Adrenal gland (tissue), 12 donors: ENCODE data around the gene PCDHB5. TPM values are rescaled to one million over a fixed set of nuclear protein-coding genes. Genes with fewer than 3 reads are reported as not detected.
"Not testable (repeated sequence)": the region's sequence is repeated elsewhere in the genome, so short reads cannot be mapped to it uniquely, and the experiment has no call there.

Experiments used
- DNase-seq, 7 donors: peaks; one replicate each; pipeline ENCODE4 v3.0.0-alpha.2; 2019 to 2020
- H3K27ac ChIP-seq, 5 donors: fragments of 200-600 bp; sonication (generic) in 4 of 5; 1 replicate in 3 of 5; 2 replicates in 2 of 5; pipeline versions ENCODE4 v1.5.1 to v1.8.0; 2016 to 2020; ENCODE audit warnings: mild to moderate bottlenecking in 1 of 5
- H3K27me3 ChIP-seq: fragments of 200-600 bp; 2 replicates; pipeline ENCODE4 v1.8.0; 2021
- H3K36me3 ChIP-seq, 2 donors: fragments of 200-600 bp; replicated peaks in 1 of 2; 1 replicate in 1 of 2; 2 replicates in 1 of 2; pipeline versions ENCODE4 v1.5.1 to v1.8.0; 2018 to 2022
- H3K4me1 ChIP-seq, 2 donors: fragments of 200-600 bp; replicated peaks in 1 of 2; 1 replicate in 1 of 2; 2 replicates in 1 of 2; pipeline versions ENCODE4 v1.5.1 to v1.8.0; 2018 to 2021
- H3K4me3 ChIP-seq, 4 donors: fragments of 200-600 bp; sonication (generic) in 3 of 4; one replicate each; pipeline ENCODE4 v1.5.1; 2016 to 2018
- H3K9me3 ChIP-seq, 3 donors: fragments of 200-600 bp; sonication (generic) in 1 of 3; replicated peaks in 1 of 3; 1 replicate in 2 of 3; 2 replicates in 1 of 3; pipeline versions ENCODE4 v1.5.1 to v1.8.0; 2016 to 2021
- CTCF ChIP-seq, 6 experiments: fragments of 450-650 bp in 4 of 6; fragments of 200-600 bp in 2 of 6; sonication (generic) in 1 of 6; IDR thresholded peaks; 1 replicate in 5 of 6; 2 replicates in 1 of 6; pipeline versions ENCODE4 v1.5.1 to v1.8.0; 2016 to 2021; ENCODE audit warnings: antibody characterized with exemption in 6 of 6, mild to moderate bottlenecking in 2 of 6, moderate library complexity in 1 of 6
- POLR2A ChIP-seq, 2 donors: fragments of 450-650 bp; IDR thresholded peaks; one replicate each; pipeline ENCODE4 v1.6.1; 2017; ENCODE audit warnings: antibody characterized with exemption in 2 of 2, mild to moderate bottlenecking in 2 of 2, moderate library complexity in 1 of 2
- WGBS, 4 donors: extraction: QIAGEN DNeasy Blood & Tissue Kit in 2 of 4; methylation state at CpG; one replicate each; pipeline versions ENCODE4 v1.1.5 to v1.1.7; 2013 to 2017; 5-methylcytosine and 5-hydroxymethylcytosine counted together
- intact Hi-C, 2 donors: fragments of 100-400 bp; cut with DNase I; formaldehyde crosslinking; loops; one replicate each; pipeline versions ENCODE4 v1.14.1 to v1.15.0; 2022 to 2023
- polyA plus RNA-seq, 3 donors: library from polyadenylated mRNA; stranded (reverse); fragments of 200-250 nt in 2 of 3; fragments of 350-450 nt in 1 of 3; fragmentation: Illumina TruSeq in 1 of 3; extraction: RNeasy Lipid Tissue Mini Kit (QIAGEN cat#74804) in 1 of 3; gene quantifications; one replicate each; pipeline ENCODE4 v1.2.3, GENCODE V29; 2013 to 2014
- total RNA-seq, 9 donors: library from RNA; depleted of rRNA in 4 of 9; stranded (reverse); fragments of >200 nt in 4 of 9; fragments of 120-200 nt in 1 of 9; fragmentation: NEBNext Ultra II Directional in 1 of 9; extraction: Animal tissue kit (Norgen Biotek cat#: 25700) in 1 of 9; gene quantifications; one replicate each; pipeline versions ENCODE4 v1.1.0 to v1.2.4, GENCODE V29; 2013 to 2023
- donor health status: healthy with polysubstance abuse.
- donor health status: Bipolar disorder and iron deficiency.
- donor health status: DM: yes; HTN: yes; CAD: no.
- donor health status: DM: no; HTN: no; CAD: no.
- donor health status: DM: no; HTN: no; CAD: no.
- donor health status: DM: yes; HTN: yes; CAD: no.

PCDHB5 gene
- total and polyA plus RNA-seq, 12 donors = 1.0 to 10.7 (median 4.2) TPM

- H3K36me3 ChIP-seq = no peaks in the 10 kb centered on the region
- intact Hi-C loops = no loop called here
- H3K9me3 ChIP-seq = peaks cover 0 to 12% (median under 1%) of the 10 kb centered on the region in 3 donors
- TF ChIP-seq CTCF (IDR thresholded peaks at IDR 0.05) (no peak), POLR2A (IDR thresholded peaks at IDR 0.05) (no peak)
- 13 to 43% (median 35%) methylated on average over 1 of the region's 1 CpG for WGBS, 4 donors
- H3K27ac ChIP-seq = no peak overlapping the region
- H3K4me1 ChIP-seq = no peaks in the 10 kb centered on the region
- H3K27me3 ChIP-seq = peaks cover 5% of the 10 kb centered on the region
- no peak for DNase-seq
- H3K4me3 ChIP-seq = no peak overlapping the region
Observed at GRCh38 chr5:141180313-141180712, 45.3 kb downstream of the PCDHB5 start.

GRCh38 chr5:141182248-141182647 lies 47.2 kb downstream of the PCDHB5 start, which contains the start of gene PCDHB16:
TSS of gene PCDHB16 (plus strand) at chr5:141182387. CDS start at chr5:141182560, 173 bp downstream.
- TF ChIP-seq CTCF (IDR thresholded peaks at IDR 0.05) = peak in 2 of 6 experiments; percentile 16 to 32
- no peak for TF ChIP-seq POLR2A (IDR thresholded peaks at IDR 0.05)
- Histone ChIP-seq H3K27me3 (peaks cover 4% of the 10 kb centered on the region), H3K9me3 (no peaks in the 10 kb centered on the region), H3K36me3 (no peaks in the 10 kb centered on the region), H3K27ac (no peak within 1 kb of the TSS), H3K4me1 (no peaks in the 10 kb centered on the region), H3K4me3 (no peak within 1 kb of the TSS)
- WGBS, 4 donors = 7 to 15% (median 10%) methylated on average over 13 of the region's 13 CpGs
- intact Hi-C loops = no loop called here
- peak in 3 of 7 donors; percentile 23 to 66 (median 29) for DNase-seq

- H3K4me1 ChIP-seq, intact Hi-C loops, H3K27ac ChIP-seq, H3K4me3 ChIP-seq, DNase-seq, H3K9me3 ChIP-seq, H3K27me3 ChIP-seq, H3K36me3 ChIP-seq: not testable (repeated sequence)
- 27 to 57% (median 42%) methylated on average over 6 to 49 of the region's 69 CpGs for WGBS, 4 donors
Observed at GRCh38 chr5:141184117-141184855, 49.3 kb downstream of the PCDHB5 start.

- no peaks in the 10 kb centered on the region for H3K4me1 ChIP-seq
- H3K27me3 ChIP-seq = peaks cover 4% of the 10 kb centered on the region
- H3K9me3 ChIP-seq = peaks cover 0 to 9% (median 0%) of the 10 kb centered on the region in 3 donors
- intact Hi-C loops = no loop called here
- peak within 1 kb of the TSS in 1 of 4 donors; percentile 26 for H3K4me3 ChIP-seq
- TF ChIP-seq POLR2A (IDR thresholded peaks at IDR 0.05) = no peak
- TF ChIP-seq CTCF (IDR thresholded peaks at IDR 0.05) = peak in 2 of 6 experiments; percentile 25 to 37
- no peak within 1 kb of the TSS for H3K27ac ChIP-seq
- peak in 1 of 7 donors; percentile 3 for DNase-seq
- WGBS, 4 donors = 14 to 18% (median 15%) methylated on average over 7 to 9 of the region's 9 CpGs
- no peaks in the 10 kb centered on the region for H3K36me3 ChIP-seq
Observed at GRCh38 chr5:141186897-141187512, 52.0 kb downstream of the PCDHB5 start, which contains the start of gene PCDHB9. TSS of gene PCDHB9 (plus strand) at chr5:141187161. CDS start at chr5:141187319, 158 bp downstream.

Other genes starting within 250 kb of the PCDHB5 start
- gene PCDHAC1, start 208.9 kb upstream of the PCDHB5 start, total RNA-seq = 1 to 10 TPM in 2 of 9 donors, under 1 TPM in 7; 0.29 to 1.4 (median 0.70) TPM
- under 1 TPM; 0.10 to 0.81 (median 0.16) TPM for gene PCDHAC1, start 208.9 kb upstream of the PCDHB5 start, polyA plus RNA-seq
- 1 to 10 TPM in 6 of 9 donors, under 1 TPM in 3; 0.30 to 6.1 (median 1.1) TPM for gene PCDHAC2, start 168.7 kb upstream of the PCDHB5 start, total RNA-seq
- gene PCDHAC2, start 168.7 kb upstream of the PCDHB5 start, polyA plus RNA-seq = 1 to 10 TPM in 1 of 3 donors, under 1 TPM in 2; 0.07 to 6.5 (median 0.32) TPM
- under 1 TPM in 4 of 9 donors, not detected in 5; under 0.01 to 0.07 (median 0.02) TPM for gene PCDHB1, start 83.8 kb upstream of the PCDHB5 start, total RNA-seq
- gene PCDHB1, start 83.8 kb upstream of the PCDHB5 start, polyA plus RNA-seq = under 1 TPM in 1 of 3 donors, not detected in 2; 0.11 TPM
- gene PCDHB2, start 40.6 kb upstream of the PCDHB5 start, total RNA-seq = 1 to 10 TPM in 7 of 9 donors, under 1 TPM in 2; 0.65 to 2.8 (median 1.5) TPM
- gene PCDHB2, start 40.6 kb upstream of the PCDHB5 start, polyA plus RNA-seq = under 1 TPM; 0.24 to 0.79 (median 0.44) TPM
- 1 to 10 TPM in 6 of 9 donors, under 1 TPM in 3; 0.35 to 2.2 (median 1.2) TPM for gene PCDHB3, start 34.7 kb upstream of the PCDHB5 start, total RNA-seq
- gene PCDHB3, start 34.7 kb upstream of the PCDHB5 start, polyA plus RNA-seq = 1 to 10 TPM in 1 of 3 donors, under 1 TPM in 2; 0.20 to 1.4 (median 0.32) TPM
- gene PCDHB4, start 13.4 kb upstream of the PCDHB5 start, total RNA-seq = 1 to 10 TPM in 8 of 9 donors, under 1 TPM in 1; 0.44 to 2.3 (median 1.7) TPM
- 1 to 10 TPM in 1 of 3 donors, under 1 TPM in 2; 0.56 to 1.8 (median 0.88) TPM for gene PCDHB4, start 13.4 kb upstream of the PCDHB5 start, polyA plus RNA-seq
- 1 to 10 TPM in 2 of 9 donors, under 1 TPM in 7; 0.23 to 1.1 (median 0.83) TPM for gene PCDHB6, start 14.9 kb downstream of the PCDHB5 start, total RNA-seq
- gene PCDHB6, start 14.9 kb downstream of the PCDHB5 start, polyA plus RNA-seq = under 1 TPM; 0.30 to 0.73 (median 0.48) TPM
- gene PCDHB7, start 37.4 kb downstream of the PCDHB5 start, total RNA-seq = 1 to 10 TPM in 6 of 9 donors, under 1 TPM in 3; 0.44 to 2.9 (median 1.6) TPM
- under 1 TPM; 0.32 to 0.92 (median 0.37) TPM for gene PCDHB7, start 37.4 kb downstream of the PCDHB5 start, polyA plus RNA-seq
- gene PCDHB8, start 42.6 kb downstream of the PCDHB5 start, total RNA-seq = 1 to 10 TPM in 4 of 9 donors, under 1 TPM in 5; 0.28 to 3.7 (median 0.99) TPM
- 1 to 10 TPM in 1 of 3 donors, under 1 TPM in 2; 0.03 to 1.3 (median 0.48) TPM for gene PCDHB8, start 42.6 kb downstream of the PCDHB5 start, polyA plus RNA-seq
- 1 to 10 TPM in 7 of 9 donors, under 1 TPM in 2; 0.39 to 3.3 (median 1.5) TPM for gene PCDHB16, start 47.2 kb downstream of the PCDHB5 start, total RNA-seq
- gene PCDHB16, start 47.2 kb downstream of the PCDHB5 start, polyA plus RNA-seq = 1 to 10 TPM in 1 of 3 donors, under 1 TPM in 2; 0.67 to 1.4 (median 0.72) TPM
- gene PCDHB9, start 52.0 kb downstream of the PCDHB5 start, total RNA-seq = 1 to 10 TPM in 3 of 9 donors, under 1 TPM in 6; 0.28 to 2.2 (median 0.52) TPM
- gene PCDHB9, start 52.0 kb downstream of the PCDHB5 start, polyA plus RNA-seq = 1 to 10 TPM in 1 of 3 donors, under 1 TPM in 2; 0.27 to 1.3 (median 0.80) TPM
- gene PCDHB10, start 57.1 kb downstream of the PCDHB5 start, total RNA-seq = 1 to 10 TPM in 3 of 9 donors, under 1 TPM in 6; 0.18 to 2.3 (median 0.61) TPM
- gene PCDHB10, start 57.1 kb downstream of the PCDHB5 start, polyA plus RNA-seq = 1 to 10 TPM in 1 of 3 donors, under 1 TPM in 2; 0.81 to 3.0 (median 0.88) TPM
- gene PCDHB11, start 64.4 kb downstream of the PCDHB5 start, total RNA-seq = 1 to 10 TPM in 7 of 9 donors, under 1 TPM in 2; 0.12 to 7.1 (median 2.5) TPM
- gene PCDHB11, start 64.4 kb downstream of the PCDHB5 start, polyA plus RNA-seq = under 1 TPM; 0.48 to 0.81 (median 0.67) TPM
- 1 to 10 TPM in 7 of 9 donors, under 1 TPM in 2; 0.50 to 3.4 (median 1.5) TPM for gene PCDHB12, start 73.5 kb downstream of the PCDHB5 start, total RNA-seq
- under 1 TPM; 0.40 to 0.97 (median 0.47) TPM for gene PCDHB12, start 73.5 kb downstream of the PCDHB5 start, polyA plus RNA-seq
- 1 to 10 TPM in 8 of 9 donors, under 1 TPM in 1; 0.72 to 7.2 (median 5.9) TPM for gene PCDHB13, start 78.7 kb downstream of the PCDHB5 start, total RNA-seq
- gene PCDHB13, start 78.7 kb downstream of the PCDHB5 start, polyA plus RNA-seq = 1 to 10 TPM; 1.3 to 5.4 (median 1.3) TPM
- gene PCDHB14, start 88.1 kb downstream of the PCDHB5 start, total RNA-seq = 1 to 10 TPM; 1.7 to 7.7 (median 3.7) TPM
- gene PCDHB14, start 88.1 kb downstream of the PCDHB5 start, polyA plus RNA-seq = 1 to 10 TPM; 1.9 to 4.1 (median 2.2) TPM
- gene PCDHB15, start 110.2 kb downstream of the PCDHB5 start, total RNA-seq = 1 to 10 TPM in 7 of 9 donors, under 1 TPM in 2; 0.95 to 3.2 (median 1.4) TPM
- gene PCDHB15, start 110.2 kb downstream of the PCDHB5 start, polyA plus RNA-seq = 1 to 10 TPM; 1.2 to 2.2 (median 1.4) TPM
- gene SLC25A2, start 168.8 kb downstream of the PCDHB5 start, total RNA-seq = 1 to 10 TPM in 1 of 9 donors, under 1 TPM in 4, not detected in 4; 0.43 to 1.5 (median 0.53) TPM
- under 1 TPM in 2 of 3 donors, not detected in 1; 0.07 to 0.72 TPM for gene SLC25A2, start 168.8 kb downstream of the PCDHB5 start, polyA plus RNA-seq
- 100 to 1,000 TPM in 1 of 9 donors, 10 to 100 TPM in 8; 38.0 to 111 (median 70.9) TPM for gene TAF7, start 185.6 kb downstream of the PCDHB5 start, total RNA-seq
- 100 to 1,000 TPM in 1 of 3 donors, 10 to 100 TPM in 2; 23.9 to 132 (median 29.7) TPM for gene TAF7, start 185.6 kb downstream of the PCDHB5 start, polyA plus RNA-seq
- under 1 TPM; 0.09 to 0.96 (median 0.28) TPM for gene PCDHGA1, start 195.3 kb downstream of the PCDHB5 start, total RNA-seq
- under 1 TPM; 0.13 to 0.60 (median 0.32) TPM for gene PCDHGA1, start 195.3 kb downstream of the PCDHB5 start, polyA plus RNA-seq
- gene PCDHGA2, start 203.6 kb downstream of the PCDHB5 start, total RNA-seq = 1 to 10 TPM in 8 of 9 donors, under 1 TPM in 1; 0.91 to 6.1 (median 2.6) TPM
- 1 to 10 TPM in 1 of 3 donors, under 1 TPM in 2; 0.27 to 2.1 (median 0.56) TPM for gene PCDHGA2, start 203.6 kb downstream of the PCDHB5 start, polyA plus RNA-seq
- 1 to 10 TPM; 1.0 to 6.2 (median 3.0) TPM for gene PCDHGA3, start 208.6 kb downstream of the PCDHB5 start, total RNA-seq
- 1 to 10 TPM in 1 of 3 donors, under 1 TPM in 2; 0.27 to 1.5 (median 0.80) TPM for gene PCDHGA3, start 208.6 kb downstream of the PCDHB5 start, polyA plus RNA-seq
- gene PCDHGB1, start 214.9 kb downstream of the PCDHB5 start, total RNA-seq = 10 to 100 TPM in 2 of 9 donors, 1 to 10 TPM in 7; 1.6 to 16.1 (median 3.1) TPM
- gene PCDHGB1, start 214.9 kb downstream of the PCDHB5 start, polyA plus RNA-seq = 1 to 10 TPM in 1 of 3 donors, under 1 TPM in 2; 0.20 to 2.2 (median 0.88) TPM
- 1 to 10 TPM in 8 of 9 donors, under 1 TPM in 1; 0.97 to 9.5 (median 4.3) TPM for gene PCDHGA4, start 219.8 kb downstream of the PCDHB5 start, total RNA-seq
- 1 to 10 TPM in 1 of 3 donors, under 1 TPM in 2; 0.20 to 2.4 (median 0.64) TPM for gene PCDHGA4, start 219.8 kb downstream of the PCDHB5 start, polyA plus RNA-seq
- gene PCDHGB2, start 224.8 kb downstream of the PCDHB5 start, total RNA-seq = 1 to 10 TPM; 1.6 to 6.3 (median 3.4) TPM
- gene PCDHGB2, start 224.8 kb downstream of the PCDHB5 start, polyA plus RNA-seq = 1 to 10 TPM in 1 of 3 donors, under 1 TPM in 2; 0.10 to 1.8 (median 0.88) TPM
- 1 to 10 TPM in 8 of 9 donors, under 1 TPM in 1; 0.42 to 5.9 (median 2.0) TPM for gene PCDHGA5, start 229.0 kb downstream of the PCDHB5 start, total RNA-seq
- gene PCDHGA5, start 229.0 kb downstream of the PCDHB5 start, polyA plus RNA-seq = under 1 TPM; 0.24 to 0.80 (median 0.79) TPM
- gene PCDHGB3, start 235.0 kb downstream of the PCDHB5 start, total RNA-seq = 1 to 10 TPM; 1.4 to 7.1 (median 3.1) TPM
- gene PCDHGB3, start 235.0 kb downstream of the PCDHB5 start, polyA plus RNA-seq = 1 to 10 TPM in 1 of 3 donors, under 1 TPM in 2; 0.03 to 1.0 (median 0.70) TPM
- gene PCDHGA6, start 238.7 kb downstream of the PCDHB5 start, total RNA-seq = 1 to 10 TPM; 1.8 to 6.6 (median 2.9) TPM
- gene PCDHGA6, start 238.7 kb downstream of the PCDHB5 start, polyA plus RNA-seq = 1 to 10 TPM in 2 of 3 donors, under 1 TPM in 1; 0.57 to 2.1 (median 1.4) TPM
- 1 to 10 TPM in 8 of 9 donors, under 1 TPM in 1; 0.91 to 5.0 (median 1.9) TPM for gene PCDHGA7, start 247.5 kb downstream of the PCDHB5 start, total RNA-seq
- gene PCDHGA7, start 247.5 kb downstream of the PCDHB5 start, polyA plus RNA-seq = 1 to 10 TPM in 1 of 3 donors, under 1 TPM in 2; 0.37 to 1.4 (median 0.59) TPM